IMR-90 (cell line): ENCODE data around the gene TBC1D28. TPM values are rescaled to one million over a fixed set of nuclear protein-coding genes. Genes with fewer than 3 reads are reported as not detected.
"Not testable (repeated sequence)": the region's sequence is repeated elsewhere in the genome, so short reads cannot be mapped to it uniquely, and the experiment has no call there.

ENCODE experiments used
- ATAC-seq: fragments of 200-7000 bp; cut with Tn5 transposase; 2 replicates; pipeline ENCODE4 v1.9.1; 2020; ENCODE audit warnings: low read depth, mild to moderate bottlenecking, moderate library complexity
- BruUV-seq: library from RNA; stranded (reverse); fragments of 400-500 nt; replicated peaks from 2 replicates; lab custom pipeline; 2021; lab: Mats Ljungman, UMichigan
- CTCF ChIA-PET: fragments of 300-600 bp; formaldehyde crosslinking; extraction: SDS; loops from one replicate; lab custom pipeline; 2021; ENCODE audit warnings: antibody characterized with exemption; lab: Yijun Ruan, JAX
- POLR2A ChIA-PET: fragments of 300-600 bp; sonication (Branson Sonifier 250); formaldehyde crosslinking; loops from one replicate; lab custom pipeline; 2022; ENCODE audit warnings: antibody characterized with exemption; ENCODE audit not compliant: unreplicated experiment; lab: Charles Lee
- DNase-seq: peaks from one replicate; pipeline ENCODE4 v3.0.0; 2013
- H2AFZ ChIP-seq: replicated peaks from 2 replicates; pipeline ENCODE3; 2013; ENCODE audit warnings: low read length, mild to moderate bottlenecking; ENCODE audit not compliant: poor library complexity
- H2AK5ac ChIP-seq: 2 replicates; pipeline ENCODE4 v1.6.1; 2013; ENCODE audit warnings: low read depth, low read length, inconsistent platforms
- H2AK9ac ChIP-seq: replicated peaks from 2 replicates; pipeline ENCODE3; 2013; ENCODE audit warnings: mild to moderate bottlenecking, low read depth, low read length, moderate library complexity; ENCODE audit not compliant: poor library complexity
- H2BK120ac ChIP-seq: 2 replicates; pipeline ENCODE4 v1.6.1; 2013; ENCODE audit warnings: low read depth, low read length, inconsistent platforms
- H2BK15ac ChIP-seq: 3 replicates; pipeline ENCODE4 v1.6.1; 2013; ENCODE audit warnings: low read depth, low read length, inconsistent platforms
- H2BK20ac ChIP-seq: 2 replicates; pipeline ENCODE4 v1.6.1; 2013; ENCODE audit warnings: low read depth, mild to moderate bottlenecking, inconsistent platforms, low read length, moderate library complexity
- H2BK5ac ChIP-seq: 2 replicates; pipeline ENCODE4 v1.6.1; 2013; ENCODE audit warnings: mild to moderate bottlenecking, low read depth, low read length, inconsistent platforms; ENCODE audit not compliant: poor library complexity, severe bottlenecking
- H3K14ac ChIP-seq: replicated peaks from 2 replicates; pipeline ENCODE4 v1.6.1; 2013; ENCODE audit warnings: low read depth, low read length, inconsistent platforms
- H3K18ac ChIP-seq: 2 replicates; pipeline ENCODE4 v1.6.1; 2013; ENCODE audit warnings: low read depth, low read length, control low read depth
- H3K23ac ChIP-seq: 2 replicates; pipeline ENCODE4 v1.6.1; 2013; ENCODE audit warnings: low read depth, low read length, inconsistent platforms
- H3K27ac ChIP-seq: 2 replicates; pipeline ENCODE4 v1.5.1; 2013; ENCODE audit warnings: mild to moderate bottlenecking, control low read depth, low read length; ENCODE audit not compliant: insufficient read depth
- H3K27me3 ChIP-seq: 2 replicates; pipeline ENCODE4 v1.6.1; 2013; ENCODE audit warnings: low read length; ENCODE audit not compliant: control insufficient read depth, insufficient read depth
- H3K36me3 ChIP-seq: 2 replicates; pipeline ENCODE4 v1.6.1; 2013; ENCODE audit warnings: low read length, mixed read lengths; ENCODE audit not compliant: control insufficient read depth, insufficient read depth
- H3K4ac ChIP-seq: 2 replicates; pipeline ENCODE4 v1.6.1; 2013; ENCODE audit warnings: low read depth, low read length, inconsistent platforms
- H3K4me1 ChIP-seq: 2 replicates; pipeline ENCODE4 v1.6.1; 2013; ENCODE audit warnings: low read length, mixed read lengths; ENCODE audit not compliant: control insufficient read depth, insufficient read depth
- H3K4me2 ChIP-seq: 2 replicates; pipeline ENCODE4 v1.6.1; 2013; ENCODE audit warnings: low read depth, mild to moderate bottlenecking, control low read depth, low read length, moderate library complexity
- H3K4me3 ChIP-seq: 2 replicates; pipeline ENCODE4 v1.5.1; 2013; ENCODE audit warnings: low read depth, mild to moderate bottlenecking, control low read depth, low read length, moderate library complexity; ENCODE audit not compliant: insufficient read depth
- H3K56ac ChIP-seq: 2 replicates; pipeline ENCODE4 v1.6.1; 2013; ENCODE audit warnings: low read length, inconsistent platforms; ENCODE audit not compliant: insufficient read depth; ENCODE audit errors: extremely low read depth
- H3K79me1 ChIP-seq, 2 experiments: 2 replicates each; pipeline ENCODE4 v1.6.1; 2013; ENCODE audit warnings: low read length in 2 of 2, inconsistent platforms in 1 of 2, low read depth in 1 of 2
- H3K9ac ChIP-seq: 2 replicates; pipeline ENCODE4 v1.6.1; 2013; ENCODE audit warnings: low read depth, low read length, control low read depth
- H3K9me1 ChIP-seq: 2 replicates; pipeline ENCODE4 v1.6.1; 2013; ENCODE audit warnings: low read length, inconsistent platforms; ENCODE audit not compliant: insufficient read depth
- H3K9me3 ChIP-seq: 2 replicates; pipeline ENCODE4 v1.6.1; 2013; ENCODE audit warnings: low read length; ENCODE audit not compliant: control insufficient read depth, insufficient read depth
- H4K20me1 ChIP-seq: 2 replicates; pipeline ENCODE4 v1.6.1; 2013; ENCODE audit warnings: low read length, inconsistent platforms; ENCODE audit not compliant: insufficient read depth
- H4K5ac ChIP-seq: 2 replicates; pipeline ENCODE4 v1.6.1; 2013; ENCODE audit warnings: mild to moderate bottlenecking, low read depth, low read length, control low read depth
- H4K8ac ChIP-seq, 2 experiments: 2 replicates each; pipeline ENCODE4 v1.6.1; 2013; ENCODE audit warnings: low read depth in 2 of 2, low read length in 2 of 2, control low read depth in 1 of 2, inconsistent platforms in 1 of 2
- H4K91ac ChIP-seq: 2 replicates; pipeline ENCODE4 v1.6.1; 2013; ENCODE audit warnings: low read depth, low read length, inconsistent platforms; ENCODE audit not compliant: insufficient read depth
- MAZ ChIP-seq: IDR thresholded peaks from 2 replicates; pipeline ENCODE4 v1.6.1; 2012; ENCODE audit warnings: low read depth, mild to moderate bottlenecking, low read length, improper control_type of control experiment, moderate library complexity, borderline replicate concordance
- RAD21 ChIP-seq: IDR thresholded peaks from 2 replicates; pipeline ENCODE4 v1.6.1; 2012; ENCODE audit warnings: low read length, improper control_type of control experiment
- SMC3 ChIP-seq: fragments of 150-350 bp; IDR thresholded peaks from 2 replicates; pipeline ENCODE4 v1.6.1; 2016; ENCODE audit warnings: low read depth, mild to moderate bottlenecking, antibody characterized with exemption, low read length, moderate library complexity
- WGBS, 2 experiments: methylation state at CpG; one replicate each; pipeline versions ENCODE4 v1.1.5 to v1.1.7; 2013; ENCODE audit warnings: missing lambda C conversion rate in 2 of 2; ENCODE audit not compliant: insufficient read length in 1 of 2; ENCODE audit errors: extremely low coverage in 2 of 2; 5-methylcytosine and 5-hydroxymethylcytosine counted together
- dilution Hi-C: fragments of 300-500 bp; cut with HindIII; formaldehyde crosslinking; loops from one replicate; pipeline ENCODE4 v1.14.3; 2018; ENCODE audit warnings: low sequenced_read_pairs; ENCODE audit not compliant: unreplicated experiment
- in situ Hi-C: fragments of 300-500 bp; cut with MboI; formaldehyde crosslinking; loops from 3 replicates; pipeline ENCODE4 v1.14.3; 2019; ENCODE audit warnings: low sequenced_read_pairs, inconsistent platforms, mixed read lengths
- intact Hi-C: fragments of 100-400 bp; cut with micrococcal nuclease; formaldehyde crosslinking; loops from 2 replicates; pipeline ENCODE4 v1.10.0; 2022
- polyA plus RNA-seq, 3 experiments: library from polyadenylated mRNA; depleted of rRNA; stranded (reverse); fragments of >200 nt; gene quantifications; 2 replicates each; pipeline ENCODE4 v1.2.3, GENCODE V29; 2012; ENCODE audit warnings: low replicate concordance in 1 of 3
- total RNA-seq: library from RNA; depleted of rRNA; stranded (reverse); fragments of >200 nt; gene quantifications from 2 replicates; pipeline ENCODE4 v1.2.3, GENCODE V29; 2012
- TF ChIP-seq, protein P1 (sequence below): conservative IDR thresholded peaks from 2 replicates; pipeline ENCODE4 v1.5.1; 2012; ENCODE audit warnings: mild to moderate bottlenecking, low read depth, low read length, improper control_type of control experiment

The TBC1D28 gene
- total and polyA plus RNA-seq, 2 of the 4 experiments (the other 2 are of a cell fraction) = not detected

GRCh38 chr17:18625509-18626104, 18.6 kb downstream of the TBC1D28 start:
- H2BK5ac ChIP-seq = peak overlapping the region; percentile 30
- WGBS, 2 experiments = 10% methylated on average over 9 of the region's 22 CpGs; no CpG with 5 or more reads in 1 of the 2 experiments
- CTCF ChIA-PET, H2AFZ ChIP-seq, H3K9ac ChIP-seq, BruUV-seq, dilution Hi-C loops, POLR2A ChIA-PET, H3K23ac ChIP-seq, H4K5ac ChIP-seq, H3K9me3 ChIP-seq, H4K20me1 ChIP-seq, H2BK120ac ChIP-seq, H3K36me3 ChIP-seq, H3K56ac ChIP-seq, H3K4me1 ChIP-seq, H2BK15ac ChIP-seq, intact Hi-C loops, H3K27me3 ChIP-seq, H3K27ac ChIP-seq, H2AK9ac ChIP-seq, H3K9me1 ChIP-seq, in situ Hi-C loops, H4K91ac ChIP-seq, H3K18ac ChIP-seq, H3K14ac ChIP-seq, H3K79me1 ChIP-seq, H2BK20ac ChIP-seq, H3K4ac ChIP-seq, H2AK5ac ChIP-seq: not testable (repeated sequence)
- DNase-seq (peak; percentile 72), ATAC-seq (peak; percentile 98)
- H3K4me2 ChIP-seq = peak overlapping the region; percentile 61; the same call in 1 of the 2 replicates
- H4K8ac ChIP-seq = peak overlapping the region in 1 of 2 experiments; percentile 4; a peak in 1 of 4 replicates
- 0 out of 2 replicates have a peak, but pooled peaks have one; percentile 13 for TF ChIP-seq MAZ
- TF ChIP-seq, protein P1, sequence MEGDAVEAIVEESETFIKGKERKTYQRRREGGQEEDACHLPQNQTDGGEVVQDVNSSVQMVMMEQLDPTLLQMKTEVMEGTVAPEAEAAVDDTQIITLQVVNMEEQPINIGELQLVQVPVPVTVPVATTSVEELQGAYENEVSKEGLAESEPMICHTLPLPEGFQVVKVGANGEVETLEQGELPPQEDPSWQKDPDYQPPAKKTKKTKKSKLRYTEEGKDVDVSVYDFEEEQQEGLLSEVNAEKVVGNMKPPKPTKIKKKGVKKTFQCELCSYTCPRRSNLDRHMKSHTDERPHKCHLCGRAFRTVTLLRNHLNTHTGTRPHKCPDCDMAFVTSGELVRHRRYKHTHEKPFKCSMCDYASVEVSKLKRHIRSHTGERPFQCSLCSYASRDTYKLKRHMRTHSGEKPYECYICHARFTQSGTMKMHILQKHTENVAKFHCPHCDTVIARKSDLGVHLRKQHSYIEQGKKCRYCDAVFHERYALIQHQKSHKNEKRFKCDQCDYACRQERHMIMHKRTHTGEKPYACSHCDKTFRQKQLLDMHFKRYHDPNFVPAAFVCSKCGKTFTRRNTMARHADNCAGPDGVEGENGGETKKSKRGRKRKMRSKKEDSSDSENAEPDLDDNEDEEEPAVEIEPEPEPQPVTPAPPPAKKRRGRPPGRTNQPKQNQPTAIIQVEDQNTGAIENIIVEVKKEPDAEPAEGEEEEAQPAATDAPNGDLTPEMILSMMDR = peak; percentile 96
- peak; percentile 48 for TF ChIP-seq SMC3
- TF ChIP-seq RAD21 = peak; percentile 63
- peak overlapping the region; percentile 64 for H3K4me3 ChIP-seq

GRCh38 chr17:18624862-18625501, 19.2 kb downstream of the TBC1D28 start:
- H2BK5ac ChIP-seq = peak overlapping the region; percentile 30
- H3K36me3 ChIP-seq, H3K56ac ChIP-seq, H3K9ac ChIP-seq, H4K20me1 ChIP-seq, H4K91ac ChIP-seq, H2AK9ac ChIP-seq, POLR2A ChIA-PET, H3K23ac ChIP-seq, H3K14ac ChIP-seq, H3K18ac ChIP-seq, H3K4me1 ChIP-seq, in situ Hi-C loops, H2BK120ac ChIP-seq, DNase-seq, H3K79me1 ChIP-seq, H3K4ac ChIP-seq, H2BK20ac ChIP-seq, CTCF ChIA-PET, H3K9me3 ChIP-seq, BruUV-seq, H2BK15ac ChIP-seq, H3K27me3 ChIP-seq, H2AK5ac ChIP-seq, intact Hi-C loops, H3K9me1 ChIP-seq, dilution Hi-C loops: not testable (repeated sequence)
- peak overlapping the region; percentile 34; the same call in 1 of the 2 replicates for H3K27ac ChIP-seq
- peak overlapping the region; percentile 63 for H2AFZ ChIP-seq
- peak overlapping the region in 1 of 2 experiments; percentile 73; a peak in 1 of 4 replicates for H4K8ac ChIP-seq
- peak overlapping the region; percentile 26; the same call in 1 of the 2 replicates for H4K5ac ChIP-seq
- H3K4me2 ChIP-seq = peak overlapping the region; percentile 70
- peak overlapping the region; percentile 64 for H3K4me3 ChIP-seq
- ATAC-seq = peak; percentile 74
- WGBS, 2 experiments = no CpG with 5 or more reads among the region's 35 CpGs
